Measurements from ENCODE around the gene GNG3.

- TF ChIP-seq CTCF (IDR thresholded peaks at IDR 0.05; ENCODE audit: insufficient read depth, low read depth, low read length) (no peak), EZH2 (IDR thresholded peaks at IDR 0.05; ENCODE audit: insufficient read depth, low read length) (no peak)
Measured at GRCh38 chr11:62689421-62690183, 17.9 kb upstream of the GNG3 start, which contains the start of gene LRRN4CL.

All from astrocyte (in vitro differentiated cells and primary cell).